ENCODE data around the gene OCRL. TPM values are rescaled to one million over a fixed set of nuclear protein-coding genes. Genes with fewer than 3 reads are reported as not detected.

Gene OCRL
- total and polyA plus RNA-seq, 5 donors = 7.0 to 14.3 (median 13.1) TPM

DNA sequence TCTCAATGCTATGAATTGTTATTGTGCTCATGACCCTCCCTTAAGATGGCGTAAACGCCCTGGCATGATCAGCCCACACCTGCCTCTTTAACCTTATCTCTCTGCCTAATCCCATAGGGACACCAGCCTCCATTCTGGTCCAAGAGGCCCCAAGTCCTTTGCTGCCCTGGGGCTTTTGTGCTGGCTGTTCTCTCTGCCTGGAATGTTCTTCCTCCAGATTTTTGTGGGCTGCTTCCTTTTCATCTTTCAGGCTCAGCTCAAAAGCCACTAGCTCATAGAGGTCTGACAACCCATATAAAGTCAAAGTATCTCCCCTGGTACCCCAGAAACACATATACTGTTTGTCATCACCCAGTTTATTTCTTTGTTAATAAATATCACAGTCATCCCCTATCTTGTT is 72.3 kb downstream of the OCRL start:
- H3K4me1 ChIP-seq (ENCODE audit: control insufficient read depth, insufficient read depth, low read length) = peaks cover 2% of the 10 kb centered on the region

DNA sequence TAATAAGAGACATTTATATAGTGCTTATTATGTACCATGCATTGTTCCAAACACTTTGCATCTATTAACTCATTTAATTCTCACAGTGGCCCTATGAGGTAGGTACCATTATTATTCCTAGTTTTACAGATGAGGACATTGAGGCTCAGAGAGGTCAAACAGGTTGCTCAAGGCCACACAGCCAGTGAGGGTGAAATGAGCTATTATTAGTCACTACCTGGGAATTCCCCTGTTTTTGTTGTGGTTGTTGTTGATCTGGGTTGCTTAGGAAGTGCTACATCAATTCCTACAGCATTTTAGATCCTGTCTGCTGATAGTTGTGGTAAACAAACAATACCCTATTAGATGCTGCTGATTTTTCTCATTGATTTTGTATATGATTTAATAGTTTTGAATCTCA is 73.5 kb downstream of the OCRL start:
- DNase-seq (no peak), ATAC-seq (no peak)
- Histone ChIP-seq H3K4me3 (ENCODE audit: low read length) (no peak overlapping the region), H3K4me1 (ENCODE audit: control insufficient read depth, insufficient read depth, low read length) (peaks cover 2% of the 10 kb centered on the region), H3K27me3 (ENCODE audit: control insufficient read depth, insufficient read depth) (no peaks in the 10 kb centered on the region), H3K27ac (ENCODE audit: low read length) (no peak overlapping the region), H3K9me3 (ENCODE audit: control insufficient read depth, low read length) (no peaks in the 10 kb centered on the region)
- intact Hi-C loops (cut with DNase I) = no loop called here

More for the DNA sequence above, 72.3 kb downstream of the OCRL start:
- no peak overlapping the region for H3K4me3 ChIP-seq (ENCODE audit: low read length)
- ATAC-seq (no peak), DNase-seq (no peak)
- H3K9me3 ChIP-seq (ENCODE audit: control insufficient read depth, low read length) = no peaks in the 10 kb centered on the region
- WGBS = 80% methylated on average over 2 of the region's 2 CpGs
- H3K27me3 ChIP-seq (ENCODE audit: control insufficient read depth, insufficient read depth) = no peaks in the 10 kb centered on the region
- intact Hi-C loops (cut with DNase I) = no loop called here
- no peak overlapping the region for H3K27ac ChIP-seq (ENCODE audit: low read length)

DNA sequence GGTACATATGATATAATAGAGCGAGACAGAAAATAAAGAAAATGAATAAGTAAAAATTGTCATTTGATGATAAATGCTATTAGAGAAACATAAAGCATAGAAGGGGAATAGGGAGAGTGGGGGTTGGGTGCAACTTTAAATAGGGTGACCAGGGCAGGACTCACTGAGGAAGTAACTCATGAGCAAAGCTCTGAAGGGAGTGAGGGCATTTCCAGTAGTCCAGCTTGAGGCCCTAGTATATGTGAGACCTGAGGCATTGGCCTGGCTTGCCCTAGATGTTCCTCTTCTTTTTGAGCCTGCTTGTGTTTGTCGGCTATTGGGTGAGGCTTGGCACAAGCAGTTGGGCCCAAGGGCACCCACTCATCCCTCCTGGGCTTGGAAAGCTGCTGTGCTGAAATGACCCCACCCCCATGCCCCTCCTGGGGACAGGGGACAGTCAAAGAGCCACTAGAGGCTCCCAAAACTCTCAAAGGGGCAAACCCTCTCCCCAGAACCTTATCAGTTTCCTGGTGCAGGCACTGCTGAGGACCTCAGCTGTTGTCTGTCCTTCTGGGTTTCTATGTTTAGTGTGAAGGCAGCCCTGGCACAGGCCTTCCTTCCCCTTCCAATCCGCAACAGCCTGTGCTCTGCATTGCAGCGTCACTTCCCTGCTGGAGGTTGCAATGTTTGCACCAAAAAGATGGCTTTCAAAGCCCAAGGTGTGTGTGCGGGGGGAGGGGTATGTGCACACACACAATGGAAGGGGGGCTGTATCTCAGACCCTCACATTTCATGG is 74.6 kb downstream of the OCRL start:
- no peak for ATAC-seq

DNA sequence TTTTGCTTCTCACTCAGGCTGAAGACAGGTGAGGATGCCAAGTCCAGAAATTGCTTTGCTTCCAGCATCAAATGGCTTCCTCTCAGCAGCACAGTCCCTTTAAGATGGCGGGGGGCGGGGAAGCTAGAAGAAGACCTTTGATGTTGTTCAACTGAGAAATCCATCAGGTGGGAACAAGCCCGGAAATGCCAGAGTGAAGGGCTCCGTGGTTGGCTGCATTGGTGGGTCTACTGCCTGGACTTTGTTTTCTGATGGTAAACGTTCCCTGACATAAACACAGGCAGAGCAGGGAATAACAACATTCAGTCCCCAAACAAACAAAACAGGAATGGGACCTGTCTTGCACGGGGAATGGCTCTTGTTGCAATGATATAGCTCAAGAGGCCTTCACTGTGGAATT is 77.4 kb downstream of the OCRL start:
- Histone ChIP-seq H3K27me3 (ENCODE audit: control insufficient read depth, insufficient read depth) (no peaks in the 10 kb centered on the region), H3K4me1 (ENCODE audit: control insufficient read depth, insufficient read depth, low read length) (peaks cover 2% of the 10 kb centered on the region), H3K4me3 (ENCODE audit: low read length) (no peak overlapping the region), H3K9me3 (ENCODE audit: control insufficient read depth, low read length) (no peaks in the 10 kb centered on the region), H3K27ac (ENCODE audit: low read length) (no peak overlapping the region)
- DNase-seq (no peak), ATAC-seq (no peak)
- 70% methylated on average over 6 of the region's 6 CpGs for WGBS
- intact Hi-C loops (cut with DNase I) = no loop called here

More for the DNA sequence above, 74.6 kb downstream of the OCRL start:
- 84% methylated on average over 5 of the region's 5 CpGs for WGBS
- no peak for DNase-seq
- Histone ChIP-seq H3K4me1 (ENCODE audit: control insufficient read depth, insufficient read depth, low read length) (peaks cover 2% of the 10 kb centered on the region), H3K27ac (ENCODE audit: low read length) (no peak overlapping the region), H3K27me3 (ENCODE audit: control insufficient read depth, insufficient read depth) (no peaks in the 10 kb centered on the region), H3K4me3 (ENCODE audit: low read length) (no peak overlapping the region), H3K9me3 (ENCODE audit: control insufficient read depth, low read length) (no peaks in the 10 kb centered on the region)
- intact Hi-C loops (cut with DNase I) = no loop called here

DNA sequence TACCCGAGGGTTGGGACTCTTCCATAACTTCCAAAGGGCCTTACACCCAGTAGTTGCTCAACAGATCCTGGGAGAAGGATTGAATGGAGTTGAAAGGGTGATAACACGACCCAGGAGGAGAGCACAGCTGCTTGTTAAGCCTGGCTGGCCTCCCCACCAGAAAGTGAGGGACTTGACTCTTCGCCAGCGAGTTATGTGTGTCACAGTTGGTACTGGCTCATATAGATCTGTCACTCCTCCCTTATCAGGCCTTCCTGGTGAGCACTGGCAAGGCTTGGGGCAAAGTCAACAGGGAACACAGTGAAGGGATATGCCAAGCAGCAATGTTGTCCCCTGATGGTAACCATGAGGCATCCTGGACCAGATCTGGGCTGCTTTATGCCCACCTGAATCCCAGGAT is 78.9 kb downstream of the OCRL start:
- intact Hi-C loops (cut with DNase I) = no loop called here
- 72% methylated on average over 4 of the region's 4 CpGs for WGBS
- Histone ChIP-seq H3K27ac (ENCODE audit: low read length) (no peak overlapping the region), H3K4me3 (ENCODE audit: low read length) (no peak overlapping the region), H3K27me3 (ENCODE audit: control insufficient read depth, insufficient read depth) (no peaks in the 10 kb centered on the region), H3K9me3 (ENCODE audit: control insufficient read depth, low read length) (no peaks in the 10 kb centered on the region), H3K4me1 (ENCODE audit: control insufficient read depth, insufficient read depth, low read length) (peaks cover 2% of the 10 kb centered on the region)
- ATAC-seq (peak; percentile 33 to 49), DNase-seq (no peak)

DNA sequence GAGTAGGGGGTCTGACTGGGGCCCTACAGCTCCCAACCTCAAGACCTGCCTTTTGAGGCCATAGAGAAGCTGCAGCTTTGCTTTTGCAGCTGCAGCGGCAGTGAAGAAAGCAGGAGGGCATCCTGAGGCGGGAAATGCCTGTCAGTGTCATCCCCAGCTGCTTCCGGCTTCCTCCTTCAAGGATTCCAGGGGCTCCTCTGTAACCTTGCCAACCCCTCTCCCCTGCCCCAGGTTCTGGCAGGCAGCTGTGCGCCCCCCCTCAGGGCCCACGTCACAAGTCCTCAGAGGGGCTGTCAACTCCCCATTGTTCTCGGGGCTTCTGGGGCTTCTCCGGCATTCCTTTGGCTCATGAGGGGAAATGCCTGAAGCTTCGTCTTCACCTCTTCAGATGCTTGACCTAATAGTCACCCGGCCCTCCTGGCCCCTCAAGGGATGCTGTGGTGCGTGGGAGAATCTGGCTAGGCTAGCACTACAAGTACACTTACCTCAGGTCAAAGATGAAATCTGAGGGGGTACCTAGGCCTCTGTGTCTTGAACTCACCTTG is 82.8 kb downstream of the OCRL start:
- intact Hi-C loops (cut with DNase I) = no loop called here

DNA sequence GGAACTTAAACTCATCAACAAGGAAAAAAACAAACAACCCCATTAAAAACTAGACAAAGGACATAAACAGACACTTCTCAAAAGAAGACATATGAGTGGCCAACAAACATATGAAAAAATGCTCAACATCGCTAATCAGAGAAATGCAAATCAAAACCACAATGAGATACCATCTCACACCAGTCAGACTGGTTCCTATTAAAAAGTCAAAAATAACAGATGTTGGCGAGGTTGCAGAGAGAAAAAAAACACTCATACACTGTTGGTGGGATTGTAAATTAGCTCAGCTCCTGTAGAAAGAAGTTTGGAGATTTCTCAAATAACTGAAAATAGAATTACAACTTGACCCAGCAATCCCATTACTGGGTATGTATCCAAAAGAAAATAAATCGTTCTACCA is 86.0 kb downstream of the OCRL start:
- Histone ChIP-seq H3K27ac (ENCODE audit: low read length) (no peak overlapping the region), H3K4me1 (ENCODE audit: control insufficient read depth, insufficient read depth, low read length) (peaks cover 4% of the 10 kb centered on the region), H3K4me3 (ENCODE audit: low read length) (no peak overlapping the region), H3K27me3 (ENCODE audit: control insufficient read depth, insufficient read depth) (no peaks in the 10 kb centered on the region), H3K9me3 (ENCODE audit: control insufficient read depth, low read length) (no peaks in the 10 kb centered on the region)
- DNase-seq = no peak
- ATAC-seq = no peak
- intact Hi-C loops (cut with DNase I) = no loop called here
- WGBS = 63% methylated on average over 3 of the region's 3 CpGs

More for the DNA sequence above, 82.8 kb downstream of the OCRL start:
- no peaks in the 10 kb centered on the region for H3K4me1 ChIP-seq (ENCODE audit: control insufficient read depth, insufficient read depth, low read length)
- WGBS = 56% methylated on average over 10 of the region's 10 CpGs
- no peaks in the 10 kb centered on the region for H3K9me3 ChIP-seq (ENCODE audit: control insufficient read depth, low read length)
- no peaks in the 10 kb centered on the region for H3K27me3 ChIP-seq (ENCODE audit: control insufficient read depth, insufficient read depth)
- no peak overlapping the region for H3K4me3 ChIP-seq (ENCODE audit: low read length)
- no peak for DNase-seq
- ATAC-seq = no peak
- H3K27ac ChIP-seq (ENCODE audit: low read length) = no peak overlapping the region

DNA sequence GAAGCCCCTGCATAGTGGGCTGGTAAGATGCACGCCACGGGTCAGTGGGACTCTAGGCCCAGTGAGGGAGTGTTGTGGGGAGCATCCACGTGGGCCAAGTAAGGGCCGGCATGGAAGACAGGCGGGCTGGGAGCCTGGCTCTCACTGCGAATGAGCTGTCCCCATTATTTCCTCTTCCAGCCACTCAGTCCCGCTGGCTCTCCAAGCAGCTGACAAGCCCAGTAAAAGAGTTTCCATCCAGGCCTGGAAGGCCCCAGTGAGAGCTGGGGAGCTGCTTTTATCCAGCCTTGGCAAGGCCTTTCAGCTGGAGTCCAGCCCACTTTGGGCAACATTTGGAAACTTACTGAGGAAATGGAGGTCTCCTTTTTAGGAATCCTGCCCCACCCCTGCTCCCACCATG is 89.8 kb downstream of the OCRL start:
- Histone ChIP-seq H3K4me3 (ENCODE audit: low read length) (no peak overlapping the region), H3K27me3 (ENCODE audit: control insufficient read depth, insufficient read depth) (no peaks in the 10 kb centered on the region), H3K9me3 (ENCODE audit: control insufficient read depth, low read length) (no peaks in the 10 kb centered on the region), H3K27ac (ENCODE audit: low read length) (peak overlapping the region; percentile 17), H3K4me1 (ENCODE audit: control insufficient read depth, insufficient read depth, low read length) (peaks cover 4% of the 10 kb centered on the region)
- intact Hi-C loops (cut with DNase I) = loop anchor here in 2 of 4 donors (10.0 kb wide), 2 partner anchors 95 to 195 kb away; no protein-coding TSS in a partner anchor
- peak; percentile 58 to 76 (median 71) for DNase-seq
- peak; percentile 81 to 84 for ATAC-seq
- WGBS = 51% methylated on average over 7 of the region's 7 CpGs

DNA sequence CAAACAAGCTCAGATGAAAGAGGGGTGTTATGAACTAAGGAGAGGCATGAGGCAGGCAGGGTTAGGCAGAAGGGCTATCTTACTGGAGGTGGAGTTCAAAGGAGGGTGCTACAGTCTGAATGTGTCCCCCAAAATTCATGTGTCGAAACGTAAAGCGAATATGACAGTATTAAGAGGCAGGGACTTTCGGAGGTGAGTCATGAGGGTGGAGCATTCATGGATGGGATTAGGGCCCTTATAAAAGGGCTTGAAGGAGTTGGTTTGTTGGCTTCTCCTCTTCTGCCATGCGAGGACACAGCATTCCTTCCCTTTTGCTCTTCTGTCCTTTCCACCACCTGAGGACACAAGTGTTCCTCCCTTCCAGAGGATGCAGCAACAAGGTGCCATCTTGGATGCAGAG is 91.8 kb downstream of the OCRL start:
- intact Hi-C loops (cut with DNase I) = loop anchor here in 2 of 4 donors (10.0 kb wide), 2 partner anchors 93 to 193 kb away; no protein-coding TSS in a partner anchor
- 97% methylated on average over 5 of the region's 5 CpGs for WGBS

DNA sequence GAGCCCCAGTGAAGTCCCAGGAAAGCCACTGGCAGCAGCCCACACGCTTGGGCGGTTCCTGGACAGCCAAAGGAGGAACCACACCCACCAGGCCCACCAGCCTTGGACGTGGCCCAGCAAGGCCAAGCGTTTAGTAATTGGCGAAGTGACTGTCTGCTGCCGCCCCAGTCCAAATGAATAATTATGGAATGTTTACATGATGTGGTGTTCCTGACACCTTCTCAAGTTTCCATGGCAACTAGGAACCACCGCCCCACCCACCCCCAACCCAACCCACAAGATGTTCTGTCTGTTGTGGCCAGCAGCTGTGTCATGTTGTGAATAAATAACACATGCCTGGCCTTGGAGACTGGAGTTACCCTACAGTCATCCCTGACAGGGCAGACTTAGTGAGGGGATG is 92.4 kb downstream of the OCRL start:
- DNase-seq (no peak), ATAC-seq (no peak)
- H3K4me1 ChIP-seq (ENCODE audit: control insufficient read depth, insufficient read depth, low read length) = peaks cover 4% of the 10 kb centered on the region
- H3K27me3 ChIP-seq (ENCODE audit: control insufficient read depth, insufficient read depth) = no peaks in the 10 kb centered on the region
- 72% methylated on average over 7 of the region's 7 CpGs for WGBS
- intact Hi-C loops (cut with DNase I) = loop anchor here in 2 of 4 donors (10.0 kb wide), 2 partner anchors 92 to 192 kb away; no protein-coding TSS in a partner anchor
- H3K27ac ChIP-seq (ENCODE audit: low read length) = no peak overlapping the region
- no peaks in the 10 kb centered on the region for H3K9me3 ChIP-seq (ENCODE audit: control insufficient read depth, low read length)
- no peak overlapping the region for H3K4me3 ChIP-seq (ENCODE audit: low read length)

More for the DNA sequence above, 91.8 kb downstream of the OCRL start:
- Histone ChIP-seq H3K9me3 (ENCODE audit: control insufficient read depth, low read length) (no peaks in the 10 kb centered on the region), H3K4me3 (ENCODE audit: low read length) (no peak overlapping the region), H3K27me3 (ENCODE audit: control insufficient read depth, insufficient read depth) (no peaks in the 10 kb centered on the region), H3K4me1 (ENCODE audit: control insufficient read depth, insufficient read depth, low read length) (peaks cover 4% of the 10 kb centered on the region), H3K27ac (ENCODE audit: low read length) (no peak overlapping the region)
- ATAC-seq (no peak), DNase-seq (no peak)

DNA sequence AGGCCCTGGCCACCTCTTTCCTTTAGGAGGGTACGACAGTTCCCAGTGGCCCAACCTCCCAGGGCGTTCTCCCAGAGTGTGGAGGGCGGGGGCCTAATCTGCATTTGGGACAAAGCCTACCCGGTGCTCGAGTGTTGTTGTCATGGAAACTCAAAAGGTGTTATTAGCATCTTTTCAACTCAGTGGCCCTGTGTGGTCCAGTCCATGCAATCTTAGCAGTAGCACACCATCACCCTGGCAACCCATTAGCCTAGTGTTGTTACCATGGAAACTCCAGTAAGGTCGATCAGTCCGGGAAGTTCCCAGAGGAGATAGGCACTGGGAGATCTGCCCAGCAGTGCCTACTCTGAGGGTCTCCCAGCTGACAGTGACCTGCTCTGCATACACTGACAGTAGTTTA is 94.5 kb downstream of the OCRL start:
- H3K27ac ChIP-seq (ENCODE audit: low read length) = no peak overlapping the region
- WGBS = 68% methylated on average over 7 of the region's 7 CpGs
- H3K4me1 ChIP-seq (ENCODE audit: control insufficient read depth, insufficient read depth, low read length) = peaks cover 4% of the 10 kb centered on the region
- no peak overlapping the region for H3K4me3 ChIP-seq (ENCODE audit: low read length)
- ATAC-seq (no peak), DNase-seq (no peak)
- intact Hi-C loops (cut with DNase I) = loop anchor here in 2 of 4 donors (10.0 kb wide), 2 partner anchors 90 to 190 kb away; no protein-coding TSS in a partner anchor
- H3K9me3 ChIP-seq (ENCODE audit: control insufficient read depth, low read length) = no peaks in the 10 kb centered on the region
- H3K27me3 ChIP-seq (ENCODE audit: control insufficient read depth, insufficient read depth) = no peaks in the 10 kb centered on the region
